CD4-positive, alpha-beta T cell (primary cell): Measurements from ENCODE around the gene TXNL4B. TPM values are rescaled to one million over a fixed set of nuclear protein-coding genes. Genes with fewer than 3 reads are reported as not detected.

Experiments
- ATAC-seq: fragments of 200-7000 bp; cut with Tn5 transposase; one replicate; pipeline ENCODE4 v1.10.0; 2022; ENCODE audit warnings: mild to moderate bottlenecking; ENCODE audit not compliant: poor library complexity
- CTCF ChIA-PET: fragments of 350-600 bp; sonication (Branson Sonifier 250); formaldehyde crosslinking; loops from one replicate; lab custom pipeline; 2021; ENCODE audit warnings: antibody characterized with exemption, inconsistent platforms; lab: Charles Lee
- POLR2A ChIA-PET: fragments of 350-600 bp; sonication (Branson Sonifier 250); formaldehyde crosslinking; loops from one replicate; lab custom pipeline; 2021; ENCODE audit warnings: antibody characterized with exemption, inconsistent platforms; lab: Charles Lee
- DNase-seq, 14 experiments: peaks; one replicate each; pipeline ENCODE4 v3.0.0-alpha.2; 2013 to 2020; ENCODE audit warnings: mixed read lengths in 2 of 14
- H3K27ac ChIP-seq, 2 donors: one replicate each; pipeline versions ENCODE4 v1.5.1 to v1.7.0; 2013; ENCODE audit warnings: low read length in 2 of 2, low read depth in 1 of 2, mild to moderate bottlenecking in 1 of 2
- H3K27me3 ChIP-seq, 2 experiments: 1 replicate in 1 of 2; 2 replicates in 1 of 2; pipeline versions ENCODE4 v1.6.1 to v1.7.0; 2013; ENCODE audit warnings: low read length in 2 of 2, control low read depth in 1 of 2, mild to moderate bottlenecking in 1 of 2, moderate library complexity in 1 of 2; ENCODE audit not compliant: insufficient read depth in 2 of 2, control insufficient read depth in 1 of 2
- H3K36me3 ChIP-seq: one replicate; pipeline ENCODE4 v1.6.1; 2013; ENCODE audit warnings: low read length, control low read depth; ENCODE audit not compliant: insufficient read depth
- H3K4me1 ChIP-seq: one replicate; pipeline ENCODE4 v1.6.1; 2013; ENCODE audit warnings: low read length, control low read depth; ENCODE audit not compliant: insufficient read depth
- H3K4me3 ChIP-seq: one replicate; pipeline ENCODE4 v1.5.1; 2013; ENCODE audit warnings: mild to moderate bottlenecking, low read length, moderate library complexity
- H3K9me3 ChIP-seq, 2 experiments: 1 replicate in 1 of 2; 2 replicates in 1 of 2; pipeline versions ENCODE4 v1.6.1 to v1.7.0; 2013; ENCODE audit warnings: low read length in 2 of 2, mild to moderate bottlenecking in 2 of 2, control low read depth in 1 of 2, moderate library complexity in 1 of 2; ENCODE audit not compliant: control insufficient read depth in 1 of 2, insufficient read depth in 1 of 2
- H3K27ac Mint-ChIP-seq: one replicate; pipeline ENCODE4 v1.8.0; 2020; ENCODE audit warnings: mixed read lengths
- H3K27me3 Mint-ChIP-seq: one replicate; pipeline ENCODE4 v1.8.0; 2021; ENCODE audit warnings: mixed read lengths
- H3K36me3 Mint-ChIP-seq: one replicate; pipeline ENCODE4 v1.8.0; 2021; ENCODE audit warnings: low read depth, mixed read lengths
- H3K4me1 Mint-ChIP-seq: one replicate; pipeline ENCODE4 v1.8.0; 2021; ENCODE audit warnings: low read depth, mixed read lengths
- H3K4me3 Mint-ChIP-seq: one replicate; pipeline ENCODE4 v1.8.0; 2020; ENCODE audit warnings: mild to moderate bottlenecking, mixed read lengths
- H3K9me3 Mint-ChIP-seq: one replicate; pipeline ENCODE4 v1.8.0; 2020; ENCODE audit warnings: mixed read lengths
- intact Hi-C, 2 experiments: fragments of 100-400 bp; cut with DNase I in 1 of 2; cut with micrococcal nuclease in 1 of 2; formaldehyde crosslinking; loops; one replicate each; pipeline versions ENCODE4 v1.15.1 to v1.9.0; 2023 to 2025; cut with DNase I, micrococcal nuclease
- total RNA-seq, 174 experiments: library from RNA in 2 of 174; stranded (reverse) in 2 of 174; gene quantifications; one replicate each; pipeline ENCODE4 v1.2.3 and lab custom pipeline; 2021 to 2026
- TF ChIP-seq, protein P1 (sequence below): fragments of 200-600 bp; IDR thresholded peaks from one replicate; pipeline ENCODE4 v1.8.0; 2022; ENCODE audit warnings: antibody characterized with exemption, mild to moderate bottlenecking

TXNL4B gene
- total RNA-seq, 2 experiments from 2014 or later: 11.5 to 15.0 TPM

DNA sequence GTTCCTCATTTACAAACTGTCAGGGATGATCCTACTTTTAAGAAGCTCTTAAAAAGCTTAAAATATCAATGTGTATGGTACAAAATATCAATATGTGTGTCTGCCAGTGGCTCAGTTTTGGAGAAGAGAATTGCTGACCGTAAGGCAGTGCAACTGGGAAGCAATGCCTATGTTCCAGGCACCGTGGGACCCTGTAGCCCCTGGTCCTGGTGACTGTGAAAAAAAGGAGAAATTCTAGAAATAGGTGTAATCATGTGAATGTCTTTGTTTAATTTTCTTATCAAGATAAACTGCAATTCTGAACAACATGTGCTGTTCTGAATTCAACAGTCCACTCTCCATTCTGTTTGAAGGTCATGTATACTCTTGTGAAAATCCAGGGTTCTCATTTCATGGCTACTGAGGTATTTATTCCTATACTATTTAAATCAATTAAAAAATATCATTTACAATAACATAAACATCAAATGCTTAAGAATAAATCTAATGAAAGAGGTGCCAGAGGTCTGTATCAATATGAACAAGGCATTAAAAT is 48.5 kb downstream of the TXNL4B start:
- Mint-ChIP-seq H3K27me3 (no peaks in the 10 kb centered on the region), H3K27ac (no peak overlapping the region), H3K4me3 (no peak overlapping the region), H3K4me1 (no peaks in the 10 kb centered on the region), H3K36me3 (peaks cover 41% of the 10 kb centered on the region), H3K9me3 (peaks cover 9% of the 10 kb centered on the region)
- ChIA-PET POLR2A (no interaction called here), CTCF (no interaction called here)
- intact Hi-C loops: no loop called here
- Histone ChIP-seq H3K27me3 (no peaks in the 10 kb centered on the region), H3K4me3 (no peak overlapping the region), H3K9me3 (peaks cover 4% of the 10 kb centered on the region in 2 experiments), H3K4me1 (no peaks in the 10 kb centered on the region), H3K36me3 (peaks cover 10% of the 10 kb centered on the region), H3K27ac (no peak overlapping the region)
- ATAC-seq (no peak), DNase-seq (no peak)
- TF ChIP-seq, protein P1, sequence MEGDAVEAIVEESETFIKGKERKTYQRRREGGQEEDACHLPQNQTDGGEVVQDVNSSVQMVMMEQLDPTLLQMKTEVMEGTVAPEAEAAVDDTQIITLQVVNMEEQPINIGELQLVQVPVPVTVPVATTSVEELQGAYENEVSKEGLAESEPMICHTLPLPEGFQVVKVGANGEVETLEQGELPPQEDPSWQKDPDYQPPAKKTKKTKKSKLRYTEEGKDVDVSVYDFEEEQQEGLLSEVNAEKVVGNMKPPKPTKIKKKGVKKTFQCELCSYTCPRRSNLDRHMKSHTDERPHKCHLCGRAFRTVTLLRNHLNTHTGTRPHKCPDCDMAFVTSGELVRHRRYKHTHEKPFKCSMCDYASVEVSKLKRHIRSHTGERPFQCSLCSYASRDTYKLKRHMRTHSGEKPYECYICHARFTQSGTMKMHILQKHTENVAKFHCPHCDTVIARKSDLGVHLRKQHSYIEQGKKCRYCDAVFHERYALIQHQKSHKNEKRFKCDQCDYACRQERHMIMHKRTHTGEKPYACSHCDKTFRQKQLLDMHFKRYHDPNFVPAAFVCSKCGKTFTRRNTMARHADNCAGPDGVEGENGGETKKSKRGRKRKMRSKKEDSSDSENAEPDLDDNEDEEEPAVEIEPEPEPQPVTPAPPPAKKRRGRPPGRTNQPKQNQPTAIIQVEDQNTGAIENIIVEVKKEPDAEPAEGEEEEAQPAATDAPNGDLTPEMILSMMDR: no peak

DNA sequence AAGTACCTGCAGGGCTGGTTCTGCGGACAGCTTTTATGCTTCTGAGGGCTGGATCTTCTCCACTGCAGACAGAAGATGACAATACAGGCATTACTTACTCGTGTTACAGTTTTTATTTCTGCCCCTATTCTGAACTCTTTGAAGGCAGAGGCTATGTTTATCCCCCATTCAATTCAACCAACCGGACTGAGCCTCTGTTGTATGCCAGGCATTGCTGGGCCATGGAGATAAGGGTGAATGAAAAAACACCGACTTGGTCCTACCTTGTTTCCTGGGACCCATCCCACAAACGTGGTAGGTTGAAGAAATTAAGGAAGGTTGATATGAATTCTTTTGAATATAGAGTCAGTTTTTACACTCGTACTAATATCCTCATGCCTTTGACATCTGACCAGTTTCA is 49.1 kb downstream of the TXNL4B start:
- no peak for DNase-seq
- Histone ChIP-seq H3K4me3 (no peak overlapping the region), H3K36me3 (peaks cover 10% of the 10 kb centered on the region), H3K27me3 (no peaks in the 10 kb centered on the region), H3K4me1 (no peaks in the 10 kb centered on the region), H3K9me3 (no peaks in the 10 kb centered on the region), H3K27ac (no peak overlapping the region)
- CTCF ChIA-PET: no interaction called here
- TF ChIP-seq, protein P1: no peak
- intact Hi-C loops: no loop called here
- Mint-ChIP-seq H3K36me3 (peaks cover 41% of the 10 kb centered on the region), H3K4me3 (no peak overlapping the region), H3K27me3 (no peaks in the 10 kb centered on the region), H3K9me3 (peaks cover 8% of the 10 kb centered on the region), H3K4me1 (no peaks in the 10 kb centered on the region), H3K27ac (no peak overlapping the region)
- POLR2A ChIA-PET: no interaction called here
- ATAC-seq: no peak

DNA sequence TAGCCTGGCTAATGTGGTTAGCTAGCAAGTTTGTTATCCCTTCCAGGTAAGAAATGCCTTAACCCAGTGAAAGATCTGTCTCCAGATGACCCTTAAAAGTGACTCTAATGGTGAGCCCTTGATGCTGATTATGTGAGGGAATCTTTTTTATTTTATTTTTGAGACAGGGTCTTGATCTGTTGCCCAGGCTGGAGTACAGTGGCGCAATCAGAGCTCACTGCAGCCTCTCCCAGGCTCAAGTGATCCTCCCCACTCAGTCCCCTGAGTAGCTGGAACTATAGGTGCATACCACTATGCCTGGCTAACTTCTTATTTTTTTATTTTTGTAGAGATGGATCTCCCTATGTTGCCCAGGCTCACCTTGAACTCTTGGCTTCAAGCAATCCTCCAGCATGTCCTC is 49.9 kb downstream of the TXNL4B start:
- DNase-seq (no peak), ATAC-seq (no peak)
- Histone ChIP-seq H3K4me1 (no peaks in the 10 kb centered on the region), H3K27ac (no peak overlapping the region), H3K36me3 (peaks cover 10% of the 10 kb centered on the region), H3K9me3 (no peaks in the 10 kb centered on the region), H3K27me3 (no peaks in the 10 kb centered on the region), H3K4me3 (no peak overlapping the region)
- TF ChIP-seq, protein P1: no peak
- ChIA-PET POLR2A (no interaction called here), CTCF (no interaction called here)
- H3K36me3 Mint-ChIP-seq: peaks cover 41% of the 10 kb centered on the region
- intact Hi-C loops: no loop called here
- no peak overlapping the region for H3K27ac Mint-ChIP-seq
- H3K9me3 Mint-ChIP-seq: peaks cover 3% of the 10 kb centered on the region
- no peaks in the 10 kb centered on the region for H3K27me3 Mint-ChIP-seq
- H3K4me1 Mint-ChIP-seq: no peaks in the 10 kb centered on the region
- H3K4me3 Mint-ChIP-seq: no peak overlapping the region
